DND-41 (cell line): Measurements from ENCODE around the gene CYP2A6.
"Not testable (repeated sequence)": the region's sequence is repeated elsewhere in the genome, so short reads cannot be mapped to it uniquely, and the experiment has no call there.

Experiments
- CTCF ChIP-seq: IDR thresholded peaks from 2 replicates; pipeline ENCODE4 v1.5.1; 2012; ENCODE audit warnings: borderline replicate concordance, low read length, moderate library complexity, mild to moderate bottlenecking; ENCODE audit not compliant: poor library complexity, severe bottlenecking; ENCODE audit errors: extremely low read depth
- EZH2 ChIP-seq: IDR thresholded peaks from 3 replicates; pipeline ENCODE4 v1.6.1; 2012; ENCODE audit warnings: borderline replicate concordance, low read depth, mild to moderate bottlenecking, moderate library complexity, low read length, inconsistent platforms; ENCODE audit not compliant: severe bottlenecking

GRCh38 chr19:40810649-40811408 lies 39.4 kb downstream of the CYP2A6 start:
- TF ChIP-seq CTCF, EZH2: not testable (repeated sequence)
